ENCODE measurements around the gene RASGRP2.

Gene RASGRP2

DNA sequence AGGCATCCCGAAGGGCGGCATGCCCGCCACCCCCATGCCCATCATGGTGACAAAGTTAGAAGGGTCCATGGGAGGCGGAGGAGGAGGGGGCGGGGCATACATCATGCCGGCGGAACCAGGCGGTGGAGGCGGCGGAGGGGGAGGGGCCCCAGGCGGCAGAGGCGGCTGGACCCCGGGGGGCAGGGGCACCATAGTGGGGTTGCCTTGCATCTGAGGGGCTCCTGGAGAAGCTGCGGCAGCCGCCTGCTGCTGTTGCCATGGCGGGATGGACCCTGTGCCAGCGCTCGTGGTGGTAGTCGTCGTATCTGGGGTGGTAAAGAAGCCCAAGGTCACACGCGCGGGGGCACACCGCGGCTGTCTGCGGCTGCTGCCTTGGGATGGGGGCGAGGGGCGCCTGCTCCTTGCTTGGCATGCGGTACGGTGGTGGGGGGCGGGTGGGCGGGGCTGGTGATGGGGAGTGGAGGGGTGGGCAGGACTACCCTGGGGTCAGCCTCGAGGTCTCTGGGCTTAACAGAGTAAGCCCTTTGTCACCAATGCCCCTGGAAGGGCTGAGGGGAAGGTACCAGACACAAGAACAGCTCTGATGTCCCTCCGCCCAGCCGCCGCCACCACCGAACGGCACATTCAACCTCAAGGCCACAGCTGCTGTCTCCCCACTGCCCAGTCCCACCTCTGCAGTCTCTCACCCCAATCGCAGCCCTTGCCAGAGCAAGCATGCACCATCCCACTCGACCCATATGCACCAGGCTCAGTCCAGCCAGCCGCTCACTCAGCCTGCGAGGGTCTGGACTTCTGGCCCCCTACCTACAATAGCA is 22.1 kb upstream of the RASGRP2 start:
- ATAC-seq (replicated peaks): no peak
- Mint-ChIP-seq H3K4me3 (peak overlapping the region; percentile 81 to 82), H3K9me3 (no peaks in the 10 kb centered on the region), H3K36me3 (ENCODE audit: insufficient read depth) (peaks cover 100% of the 10 kb centered on the region), H3K4me1 (ENCODE audit: low read depth in 2 of 2) (peaks cover 65 to 76% of the 10 kb centered on the region in 2 donors), H3K27me3 (no peaks in the 10 kb centered on the region), H3K27ac (peak overlapping the region; percentile 86 to 97)
- DNase-seq: no peak

DNA sequence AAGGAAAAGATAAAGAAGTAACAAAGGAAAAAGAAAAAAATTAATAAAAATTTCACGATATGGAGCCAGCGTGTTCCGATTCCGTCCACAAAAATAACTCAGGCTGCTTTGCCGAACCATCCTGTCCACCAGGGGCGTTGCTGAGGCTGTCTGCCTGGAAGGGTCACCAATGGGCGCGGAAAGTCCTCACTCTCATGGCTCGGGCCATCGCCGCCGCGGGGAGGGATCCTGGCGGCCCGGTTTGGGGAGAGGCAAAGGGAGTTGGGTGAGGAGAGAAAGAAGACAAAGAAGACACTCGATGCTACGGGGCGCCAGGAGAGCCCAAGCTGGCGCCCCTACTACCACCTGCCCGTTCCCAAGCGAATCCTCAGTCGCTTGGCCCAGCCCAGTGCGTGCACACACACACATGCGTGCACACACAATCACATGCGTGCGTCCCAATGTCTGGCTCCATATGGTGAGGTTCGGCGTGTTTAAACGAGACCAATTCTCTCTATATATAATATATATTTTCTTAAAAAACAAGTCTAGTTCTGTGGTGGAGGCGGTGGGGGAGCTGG is 21.4 kb upstream of the RASGRP2 start:
- Mint-ChIP-seq H3K9me3 (no peaks in the 10 kb centered on the region), H3K36me3 (ENCODE audit: insufficient read depth) (peaks cover 100% of the 10 kb centered on the region), H3K4me3 (peak overlapping the region; percentile 81 to 82), H3K27me3 (no peaks in the 10 kb centered on the region), H3K4me1 (ENCODE audit: low read depth in 2 of 2) (peaks cover 65 to 78% of the 10 kb centered on the region in 2 donors), H3K27ac (peak overlapping the region; percentile 85 to 97)
- ATAC-seq (replicated peaks) (no peak), DNase-seq (no peak)

- H3K9me3 Mint-ChIP-seq: no peaks in the 10 kb centered on the region
- H3K4me1 Mint-ChIP-seq (ENCODE audit: low read depth in 2 of 2): peaks cover 65 to 82% of the 10 kb centered on the region in 2 donors
- no peak for DNase-seq
- H3K27me3 Mint-ChIP-seq: no peaks in the 10 kb centered on the region
- peak overlapping the region; percentile 85 to 97 for H3K27ac Mint-ChIP-seq
- peak overlapping the region; percentile 81 to 82 for H3K4me3 Mint-ChIP-seq
- H3K36me3 Mint-ChIP-seq (ENCODE audit: insufficient read depth): peaks cover 100% of the 10 kb centered on the region
- ATAC-seq (replicated peaks): no peak
Measured at GRCh38 chr11:64764753-64765152, 20.8 kb upstream of the RASGRP2 start.

DNA sequence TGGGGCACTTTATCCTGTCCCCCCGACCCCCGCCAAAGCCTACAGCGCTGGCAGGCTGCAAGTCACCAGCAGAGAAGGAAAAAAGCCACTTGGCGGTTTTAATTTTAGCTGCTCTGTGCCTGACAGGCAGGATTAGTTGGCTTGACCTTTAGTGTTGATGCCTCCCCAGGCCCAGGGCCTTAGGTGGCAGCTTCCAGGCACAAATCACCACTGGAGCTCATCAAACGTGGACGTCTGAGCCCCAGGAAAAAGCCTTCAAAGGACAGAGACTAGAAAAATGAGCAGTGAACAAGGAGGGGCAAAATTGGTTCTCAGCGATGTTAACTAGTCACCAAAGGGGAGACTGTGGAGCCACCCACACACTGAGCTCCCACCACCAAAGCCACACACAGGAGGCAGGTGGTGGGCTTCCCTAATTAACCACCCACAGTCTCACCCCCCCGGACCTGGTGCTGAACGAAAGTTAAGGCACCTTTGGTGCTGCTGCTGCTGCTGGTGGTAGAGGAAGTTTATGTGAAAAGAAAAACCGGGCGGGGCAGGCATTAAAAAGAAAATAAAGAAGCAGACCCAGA is 20.2 kb upstream of the RASGRP2 start:
- no peaks in the 10 kb centered on the region for H3K9me3 Mint-ChIP-seq
- peak; percentile 77 for ATAC-seq (replicated peaks)
- peaks cover 100% of the 10 kb centered on the region for H3K36me3 Mint-ChIP-seq (ENCODE audit: insufficient read depth)
- peak; percentile 63 to 72 (median 67) for DNase-seq
- peaks cover 64 to 83% of the 10 kb centered on the region in 2 donors for H3K4me1 Mint-ChIP-seq (ENCODE audit: low read depth in 2 of 2)
- no peaks in the 10 kb centered on the region for H3K27me3 Mint-ChIP-seq
- peak overlapping the region; percentile 81 to 82 for H3K4me3 Mint-ChIP-seq
- H3K27ac Mint-ChIP-seq: peak overlapping the region; percentile 85 to 97

DNA sequence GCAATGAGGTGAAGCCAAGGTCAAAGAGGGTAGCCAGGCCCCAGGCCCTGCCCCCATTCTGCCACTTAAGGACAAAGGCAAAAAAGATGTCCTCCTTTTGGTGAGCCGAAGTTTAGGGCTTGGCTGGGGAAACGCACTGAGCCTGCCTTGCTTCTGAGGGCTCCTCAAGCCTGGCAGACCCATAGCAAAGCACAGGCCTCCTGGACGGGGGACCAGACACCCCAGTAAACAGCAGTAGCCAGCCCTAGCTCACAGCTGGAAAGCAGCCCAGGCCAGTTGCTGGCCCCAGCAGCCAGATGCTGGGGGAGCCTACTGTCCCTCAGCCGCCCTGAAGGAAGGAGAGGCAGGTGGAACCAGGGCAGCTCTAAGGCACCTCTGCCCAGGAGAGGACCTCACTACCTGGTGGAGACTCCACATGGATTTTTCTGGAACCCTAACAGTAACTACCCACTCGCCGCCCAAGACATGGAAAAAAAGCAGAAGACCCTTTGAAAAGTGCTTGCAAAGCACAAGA is 19.6 kb upstream of the RASGRP2 start:
- Mint-ChIP-seq H3K36me3 (ENCODE audit: insufficient read depth) (peaks cover 100% of the 10 kb centered on the region), H3K4me1 (ENCODE audit: low read depth in 2 of 2) (peaks cover 63 to 80% of the 10 kb centered on the region in 2 donors), H3K27ac (peak overlapping the region; percentile 85 to 97), H3K27me3 (no peaks in the 10 kb centered on the region), H3K9me3 (no peaks in the 10 kb centered on the region), H3K4me3 (peak overlapping the region; percentile 81 to 82)
- DNase-seq (no peak), ATAC-seq (replicated peaks) (peak; percentile 4)

DNA sequence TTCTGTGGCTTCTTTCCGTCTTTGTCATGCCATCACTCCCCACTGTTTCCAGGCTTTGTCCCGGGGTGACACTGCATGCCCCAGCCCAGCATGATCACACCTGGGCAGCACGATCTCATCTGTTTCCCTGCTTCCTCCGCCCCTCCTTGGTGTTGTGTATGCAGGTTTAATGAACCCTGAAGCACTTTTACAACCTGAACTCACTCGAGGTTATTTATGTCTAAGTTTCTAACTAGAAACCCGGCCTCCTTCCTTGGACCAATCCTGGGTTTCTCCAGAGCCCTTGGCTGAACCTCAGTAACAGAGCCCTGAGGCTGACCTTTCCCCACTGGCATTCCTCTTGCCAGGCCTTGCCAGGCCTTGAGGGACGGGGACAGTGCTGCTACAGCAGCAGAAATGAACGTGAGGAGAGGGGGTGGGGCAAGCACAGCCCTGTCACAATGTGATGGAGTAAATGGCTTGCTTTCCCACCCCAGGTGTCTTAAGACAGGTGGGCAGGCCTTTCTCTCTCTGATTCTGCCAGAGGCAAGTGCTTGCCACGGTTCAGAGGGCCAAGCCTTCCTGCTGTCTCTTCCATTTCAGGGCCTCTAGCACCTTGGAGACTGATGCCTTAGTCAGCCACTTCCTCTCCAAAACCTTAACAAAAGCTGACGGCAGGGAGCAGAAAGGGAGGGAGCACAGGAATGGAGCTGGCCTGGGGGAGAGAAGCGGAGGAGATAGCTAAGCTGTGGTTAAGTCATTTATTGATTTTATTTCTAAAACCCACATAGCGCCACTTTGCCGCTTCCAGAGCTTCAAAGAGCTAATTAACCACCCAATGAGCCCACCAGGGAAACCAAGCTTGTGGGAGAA is 19.0 kb upstream of the RASGRP2 start:
- Mint-ChIP-seq H3K27ac (peak overlapping the region; percentile 85 to 97), H3K36me3 (ENCODE audit: insufficient read depth) (peaks cover 99% of the 10 kb centered on the region), H3K9me3 (no peaks in the 10 kb centered on the region), H3K4me1 (ENCODE audit: low read depth in 2 of 2) (peaks cover 61 to 75% of the 10 kb centered on the region in 2 donors), H3K4me3 (peak overlapping the region; percentile 81 to 82), H3K27me3 (no peaks in the 10 kb centered on the region)
- DNase-seq (no peak), ATAC-seq (replicated peaks) (peak; percentile 3)

- H3K4me1 Mint-ChIP-seq (ENCODE audit: low read depth in 2 of 2): peaks cover 56 to 71% of the 10 kb centered on the region in 2 donors
Measured at GRCh38 chr11:64762277-64762673, 18.3 kb upstream of the RASGRP2 start.

GRCh38 chr11:64760759-64761420 is 16.9 kb upstream of the RASGRP2 start:
- Mint-ChIP-seq H3K9me3 (no peaks in the 10 kb centered on the region), H3K4me3 (peak overlapping the region; percentile 45 to 78), H3K27me3 (no peaks in the 10 kb centered on the region), H3K27ac (peak overlapping the region; percentile 85 to 97), H3K36me3 (ENCODE audit: insufficient read depth) (peaks cover 95% of the 10 kb centered on the region), H3K4me1 (ENCODE audit: low read depth in 2 of 2) (peaks cover 48 to 62% of the 10 kb centered on the region in 2 donors)
- DNase-seq (no peak), ATAC-seq (replicated peaks) (no peak)

More at GRCh38 chr11:64762277-64762673, 18.3 kb upstream of the RASGRP2 start:
- ATAC-seq (replicated peaks) (no peak), DNase-seq (no peak)
- Mint-ChIP-seq H3K9me3 (no peaks in the 10 kb centered on the region), H3K36me3 (ENCODE audit: insufficient read depth) (peaks cover 98% of the 10 kb centered on the region), H3K27me3 (no peaks in the 10 kb centered on the region), H3K4me3 (peak overlapping the region; percentile 81 to 82), H3K27ac (peak overlapping the region; percentile 85 to 97)

- Mint-ChIP-seq H3K27me3 (no peaks in the 10 kb centered on the region), H3K36me3 (ENCODE audit: insufficient read depth) (peaks cover 92% of the 10 kb centered on the region), H3K4me1 (ENCODE audit: low read depth in 2 of 2) (peaks cover 39 to 57% of the 10 kb centered on the region in 2 donors), H3K27ac (peak within 1 kb of the TSS; percentile 85 to 97), H3K4me3 (peak within 1 kb of the TSS; percentile 45 to 78), H3K9me3 (no peaks in the 10 kb centered on the region)
- no peak for ATAC-seq (replicated peaks)
- no peak for DNase-seq
Measured at GRCh38 chr11:64759722-64760719, 16.1 kb upstream of the RASGRP2 start, which contains the start of gene PYGM. Gene PYGM, minus strand, starts transcription at chr11:64759974. Its CDS starts 76 bp downstream, at chr11:64759898.

DNA sequence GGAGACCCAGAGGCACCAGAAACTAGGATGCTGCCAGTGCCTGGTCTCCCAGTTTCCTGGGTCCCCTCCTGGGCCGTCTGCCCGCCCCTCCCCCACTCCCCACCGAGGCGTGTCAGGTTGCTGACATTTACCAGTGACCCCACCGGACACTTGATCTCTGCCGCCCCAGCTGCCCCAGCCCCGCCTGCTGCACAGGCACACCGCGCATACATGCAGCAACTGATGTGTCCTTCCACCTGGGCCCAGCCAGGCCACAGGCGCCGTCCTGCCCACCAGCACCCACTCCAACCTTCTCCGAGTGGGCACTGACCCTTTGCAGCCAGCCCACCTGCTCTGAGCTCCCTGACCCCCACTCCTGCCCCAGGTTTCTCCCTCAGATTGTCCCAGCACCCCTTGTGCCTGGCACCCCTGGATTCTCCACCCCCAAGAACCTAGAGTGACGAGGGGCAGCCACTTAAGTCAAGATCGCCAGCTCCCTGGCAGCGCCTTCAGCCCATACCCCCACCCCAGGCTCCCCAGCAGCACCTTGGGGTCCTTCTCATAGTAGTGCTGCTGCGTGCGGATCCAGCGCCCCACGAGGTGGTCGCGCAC is 15.3 kb upstream of the RASGRP2 start:
- Mint-ChIP-seq H3K4me3 (peak overlapping the region in 1 of 2 donors; percentile 59), H3K9me3 (no peaks in the 10 kb centered on the region), H3K36me3 (ENCODE audit: insufficient read depth) (peaks cover 84% of the 10 kb centered on the region), H3K4me1 (ENCODE audit: low read depth in 2 of 2) (peaks cover 31 to 49% of the 10 kb centered on the region in 2 donors), H3K27ac (peak overlapping the region; percentile 85 to 97), H3K27me3 (no peaks in the 10 kb centered on the region)
- DNase-seq (no peak), ATAC-seq (replicated peaks) (no peak)

- ATAC-seq (replicated peaks) (no peak), DNase-seq (no peak)
- H3K4me1 Mint-ChIP-seq (ENCODE audit: low read depth in 2 of 2): peaks cover 24 to 45% of the 10 kb centered on the region in 2 donors
- no peak overlapping the region for H3K4me3 Mint-ChIP-seq
- peaks cover 81% of the 10 kb centered on the region for H3K36me3 Mint-ChIP-seq (ENCODE audit: insufficient read depth)
- H3K9me3 Mint-ChIP-seq: no peaks in the 10 kb centered on the region
- peak overlapping the region; percentile 85 to 97 for H3K27ac Mint-ChIP-seq
- no peaks in the 10 kb centered on the region for H3K27me3 Mint-ChIP-seq
Measured at GRCh38 chr11:64758330-64759079, 14.6 kb upstream of the RASGRP2 start.

All from effector memory CD8-positive, alpha-beta T cell (primary cell).